Spleen (tissue), 7 donors: ENCODE measurements around the gene PNRC2.

ENCODE experiments used
- POLR2AphosphoS5 ChIP-seq, 3 donors: sonication (generic); formaldehyde crosslinking; IDR thresholded peaks; one replicate each; pipeline ENCODE4 v1.5.1; 2017; ENCODE audit warnings: antibody characterized with exemption in 3 of 3
- TF ChIP-seq, protein P1 (sequence below), 11 experiments: fragments of 200-600 bp in 7 of 11; fragments of 450-650 bp in 4 of 11; sonication (generic) in 4 of 11; IDR thresholded peaks in 8 of 11; conservative IDR thresholded peaks in 3 of 11; 1 replicate in 7 of 11; 2 replicates in 4 of 11; pipeline versions ENCODE4 v1.4.0 to v1.8.0; 2016 to 2021; ENCODE audit warnings: antibody characterized with exemption in 11 of 11, inconsistent platforms in 4 of 11, mild to moderate bottlenecking in 1 of 11
- donor health status: DM: no; HTN: no; CAD: no; lungs with moderate emphysema.
- donor health status: DM: no; HTN: no; CAD: no.
- donor health status: DM: no; HTN: no; CAD: no.

GRCh38 chr1:23913212-23913880 lies 46.3 kb upstream of the PNRC2 start, which contains the start of gene CNR2:
- TF ChIP-seq POLR2AphosphoS5 (IDR thresholded peaks at IDR 0.05) = peak; percentile 55 to 96 (median 88)
- TF ChIP-seq, protein P1, sequence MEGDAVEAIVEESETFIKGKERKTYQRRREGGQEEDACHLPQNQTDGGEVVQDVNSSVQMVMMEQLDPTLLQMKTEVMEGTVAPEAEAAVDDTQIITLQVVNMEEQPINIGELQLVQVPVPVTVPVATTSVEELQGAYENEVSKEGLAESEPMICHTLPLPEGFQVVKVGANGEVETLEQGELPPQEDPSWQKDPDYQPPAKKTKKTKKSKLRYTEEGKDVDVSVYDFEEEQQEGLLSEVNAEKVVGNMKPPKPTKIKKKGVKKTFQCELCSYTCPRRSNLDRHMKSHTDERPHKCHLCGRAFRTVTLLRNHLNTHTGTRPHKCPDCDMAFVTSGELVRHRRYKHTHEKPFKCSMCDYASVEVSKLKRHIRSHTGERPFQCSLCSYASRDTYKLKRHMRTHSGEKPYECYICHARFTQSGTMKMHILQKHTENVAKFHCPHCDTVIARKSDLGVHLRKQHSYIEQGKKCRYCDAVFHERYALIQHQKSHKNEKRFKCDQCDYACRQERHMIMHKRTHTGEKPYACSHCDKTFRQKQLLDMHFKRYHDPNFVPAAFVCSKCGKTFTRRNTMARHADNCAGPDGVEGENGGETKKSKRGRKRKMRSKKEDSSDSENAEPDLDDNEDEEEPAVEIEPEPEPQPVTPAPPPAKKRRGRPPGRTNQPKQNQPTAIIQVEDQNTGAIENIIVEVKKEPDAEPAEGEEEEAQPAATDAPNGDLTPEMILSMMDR (IDR thresholded peaks at IDR 0.05 in 8 of 11, conservative IDR thresholded peaks at IDR 0.05 in 3 of 11) = no peak
